ENCODE data around the gene ZBTB3. TPM values are rescaled to one million over a fixed set of nuclear protein-coding genes. Genes with fewer than 3 reads are reported as not detected.

Gene ZBTB3
- total and polyA plus RNA-seq, 2 of the 8 experiments (the other 6 are each of a cell fraction or from before 2014, with no cell fraction given) = 30.2 to 76.9 TPM

- no peak for TF ChIP-seq HDAC6 (IDR thresholded peaks at IDR 0.05; ENCODE audit: low read depth, low read length)
- no peak for TF ChIP-seq JUND (IDR thresholded peaks at IDR 0.05; ENCODE audit: low read length)
- TF ChIP-seq CHD1 (IDR thresholded peaks at IDR 0.05; ENCODE audit: low read depth, low read length) = no peak
- peak; percentile 91 for TF ChIP-seq MAX (IDR thresholded peaks at IDR 0.05)
- TF ChIP-seq MAFK (IDR thresholded peaks at IDR 0.05; ENCODE audit: low read depth, low read length) = no peak
- no peak for TF ChIP-seq SP1 (IDR thresholded peaks at IDR 0.05; ENCODE audit: low read depth, low read length)
- TF ChIP-seq SP4 (IDR thresholded peaks at IDR 0.05; ENCODE audit: low read length) = 0 out of 2 replicates have a peak, but pooled peaks have one; percentile 52
- TF ChIP-seq ZNF274 (IDR thresholded peaks at IDR 0.05; ENCODE audit: borderline replicate concordance, extremely low read depth, low read length) = no peak
- no peak for TF ChIP-seq KDM5A (IDR thresholded peaks at IDR 0.05; ENCODE audit: low read length)
- no peak for TF ChIP-seq JUN (IDR thresholded peaks at IDR 0.05; ENCODE audit: low read depth, low read length)
- TF ChIP-seq, protein P1, sequence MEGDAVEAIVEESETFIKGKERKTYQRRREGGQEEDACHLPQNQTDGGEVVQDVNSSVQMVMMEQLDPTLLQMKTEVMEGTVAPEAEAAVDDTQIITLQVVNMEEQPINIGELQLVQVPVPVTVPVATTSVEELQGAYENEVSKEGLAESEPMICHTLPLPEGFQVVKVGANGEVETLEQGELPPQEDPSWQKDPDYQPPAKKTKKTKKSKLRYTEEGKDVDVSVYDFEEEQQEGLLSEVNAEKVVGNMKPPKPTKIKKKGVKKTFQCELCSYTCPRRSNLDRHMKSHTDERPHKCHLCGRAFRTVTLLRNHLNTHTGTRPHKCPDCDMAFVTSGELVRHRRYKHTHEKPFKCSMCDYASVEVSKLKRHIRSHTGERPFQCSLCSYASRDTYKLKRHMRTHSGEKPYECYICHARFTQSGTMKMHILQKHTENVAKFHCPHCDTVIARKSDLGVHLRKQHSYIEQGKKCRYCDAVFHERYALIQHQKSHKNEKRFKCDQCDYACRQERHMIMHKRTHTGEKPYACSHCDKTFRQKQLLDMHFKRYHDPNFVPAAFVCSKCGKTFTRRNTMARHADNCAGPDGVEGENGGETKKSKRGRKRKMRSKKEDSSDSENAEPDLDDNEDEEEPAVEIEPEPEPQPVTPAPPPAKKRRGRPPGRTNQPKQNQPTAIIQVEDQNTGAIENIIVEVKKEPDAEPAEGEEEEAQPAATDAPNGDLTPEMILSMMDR (IDR thresholded peaks at IDR 0.05; ENCODE audit: control extremely low read depth in 1 of 3, insufficient read depth in 1 of 3, low read depth in 1 of 3, low read length in 3 of 3) = no peak
- 0 out of 4 replicates have a peak, but pooled peaks of 1 of the 2 experiments have one; percentile 60 for TF ChIP-seq HDAC2 (IDR thresholded peaks at IDR 0.05; ENCODE audit: borderline replicate concordance in 1 of 2, low read depth in 2 of 2, low read length in 2 of 2)
- no peak for TF ChIP-seq BCL11A (IDR thresholded peaks at IDR 0.05; ENCODE audit: low read depth in 2 of 2, low read length in 2 of 2)
- no peak for TF ChIP-seq ASH2L (IDR thresholded peaks at IDR 0.05; ENCODE audit: low read length)
- TF ChIP-seq EP300 (IDR thresholded peaks at IDR 0.05; ENCODE audit: borderline replicate concordance in 1 of 2, low read depth in 2 of 2, low read length in 2 of 2) = 0 out of 3 replicates have a peak, but pooled peaks of 1 of the 2 experiments have one; percentile 25
- peak in 1 of 2 experiments; percentile 74; a peak in 1 of 4 replicates for TF ChIP-seq SIN3A (conservative IDR thresholded peaks at IDR 0.05 in 1 of 2, IDR thresholded peaks at IDR 0.05 in 1 of 2; ENCODE audit: low read depth in 1 of 2, low read length in 2 of 2)
Measured at GRCh38 chr11:62727165-62727871, 26.6 kb downstream of the ZBTB3 start, which contains the start of gene HNRNPUL2 (continued).
